KMS-11 (cell line): ENCODE data around the gene TRPM8.

Source experiments
- H2AFZ ChIP-seq: fragments of 200-600 bp; sonication (generic); 2 replicates; pipeline ENCODE4 v1.6.1; 2016; ENCODE audit warnings: antibody characterized with exemption, mixed run types, low read depth
- H3K27ac ChIP-seq: fragments of 200-600 bp; sonication (generic); 2 replicates; pipeline ENCODE4 v1.6.1; 2016; ENCODE audit warnings: mild to moderate bottlenecking, mixed run types
- H3K27me3 ChIP-seq: fragments of 200-600 bp; sonication (generic); 2 replicates; pipeline ENCODE4 v1.6.1; 2017; ENCODE audit warnings: mild to moderate bottlenecking, low read depth, mixed run types, moderate library complexity; ENCODE audit not compliant: insufficient read depth
- H3K36me3 ChIP-seq: fragments of 200-600 bp; sonication (generic); 2 replicates; pipeline ENCODE4 v1.6.1; 2017; ENCODE audit warnings: mild to moderate bottlenecking, mixed run types; ENCODE audit not compliant: insufficient read depth
- H3K4me1 ChIP-seq: fragments of 200-600 bp; sonication (generic); 2 replicates; pipeline ENCODE4 v1.6.1; 2016; ENCODE audit warnings: mild to moderate bottlenecking, low read depth, mixed run types; ENCODE audit not compliant: poor library complexity, severe bottlenecking
- H3K4me2 ChIP-seq: fragments of 200-600 bp; sonication (generic); 2 replicates; pipeline ENCODE4 v1.7.0; 2016; ENCODE audit warnings: mild to moderate bottlenecking, mixed run types
- H3K4me3 ChIP-seq: fragments of 200-600 bp; sonication (generic); IDR thresholded peaks from 2 replicates; pipeline ENCODE4 v1.6.1; 2017; ENCODE audit warnings: low read depth, low read length, mixed read lengths; ENCODE audit not compliant: insufficient read depth
- H3K79me2 ChIP-seq: fragments of 200-600 bp; sonication (generic); 2 replicates; pipeline ENCODE4 v1.6.1; 2016; ENCODE audit warnings: low read depth, mixed run types; ENCODE audit not compliant: insufficient read depth
- H3K9ac ChIP-seq: fragments of 200-600 bp; sonication (generic); 2 replicates; pipeline ENCODE4 v1.6.1; 2016; ENCODE audit warnings: mild to moderate bottlenecking, mixed run types
- H4K20me1 ChIP-seq: fragments of 200-600 bp; sonication (generic); 2 replicates; pipeline ENCODE4 v1.6.1; 2016; ENCODE audit warnings: mild to moderate bottlenecking, mixed run types; ENCODE audit not compliant: insufficient read depth
- CTCF ChIP-seq: fragments of 200-600 bp; sonication (generic); conservative IDR thresholded peaks from 2 replicates; pipeline ENCODE4 v1.6.1; 2017; ENCODE audit warnings: low read depth, mild to moderate bottlenecking, antibody characterized with exemption, low read length, moderate library complexity, mixed read lengths

The TRPM8 gene

GRCh38 chr2:234026693-234027254 lies 109.6 kb downstream of the TRPM8 start:
- no peaks in the 10 kb centered on the region for H4K20me1 ChIP-seq
- no peak for TF ChIP-seq CTCF
- no peaks in the 10 kb centered on the region for H3K79me2 ChIP-seq
- H3K27me3 ChIP-seq, result no peaks in the 10 kb centered on the region
- no peak overlapping the region for H3K4me3 ChIP-seq
- no peak overlapping the region for H3K4me2 ChIP-seq
- H3K27ac ChIP-seq, result no peak overlapping the region
- H3K4me1 ChIP-seq, result no peaks in the 10 kb centered on the region
- no peaks in the 10 kb centered on the region for H3K36me3 ChIP-seq
- no peak overlapping the region for H2AFZ ChIP-seq
- H3K9ac ChIP-seq, result no peak overlapping the region

GRCh38 chr2:234027641-234028040 lies 110.5 kb downstream of the TRPM8 start:
- Histone ChIP-seq H3K9ac (no peak overlapping the region), H2AFZ (no peak overlapping the region), H3K4me2 (no peak overlapping the region), H4K20me1 (no peaks in the 10 kb centered on the region), H3K79me2 (no peaks in the 10 kb centered on the region), H3K4me1 (no peaks in the 10 kb centered on the region), H3K27ac (no peak overlapping the region), H3K4me3 (no peak overlapping the region), H3K36me3 (no peaks in the 10 kb centered on the region), H3K27me3 (no peaks in the 10 kb centered on the region)
- no peak for TF ChIP-seq CTCF

GRCh38 chr2:234029150-234029733 lies 112.1 kb downstream of the TRPM8 start:
- H4K20me1 ChIP-seq, result no peaks in the 10 kb centered on the region
- no peaks in the 10 kb centered on the region for H3K4me1 ChIP-seq
- H3K4me2 ChIP-seq, result no peak overlapping the region
- no peak overlapping the region for H3K4me3 ChIP-seq
- H3K79me2 ChIP-seq, result no peaks in the 10 kb centered on the region
- no peaks in the 10 kb centered on the region for H3K27me3 ChIP-seq
- no peak overlapping the region for H2AFZ ChIP-seq
- no peak for TF ChIP-seq CTCF
- no peak overlapping the region for H3K9ac ChIP-seq
- no peaks in the 10 kb centered on the region for H3K36me3 ChIP-seq
- H3K27ac ChIP-seq, result no peak overlapping the region

GRCh38 chr2:234031207-234031606 lies 114.0 kb downstream of the TRPM8 start:
- Histone ChIP-seq H4K20me1 (no peaks in the 10 kb centered on the region), H3K27ac (no peak overlapping the region), H3K4me2 (no peak overlapping the region), H3K27me3 (no peaks in the 10 kb centered on the region), H2AFZ (no peak overlapping the region), H3K79me2 (no peaks in the 10 kb centered on the region), H3K4me1 (no peaks in the 10 kb centered on the region), H3K4me3 (no peak overlapping the region), H3K36me3 (no peaks in the 10 kb centered on the region), H3K9ac (no peak overlapping the region)
- TF ChIP-seq CTCF, result no peak
